HEK293 (cell line): ENCODE data around the gene POLN.

Experiments
- CTCF ChIP-seq: fragments of 450-650 bp; formaldehyde crosslinking; IDR thresholded peaks from 2 replicates; pipeline ENCODE4 v1.5.1; 2016; ENCODE audit warnings: missing biosample characterization, missing genetic modification characterization
- FEZF1 ChIP-seq: fragments of 450-650 bp; formaldehyde crosslinking; IDR thresholded peaks from 2 replicates; pipeline ENCODE4 v1.5.1; 2016; ENCODE audit warnings: missing biosample characterization, missing genetic modification characterization
- HOXC10 ChIP-seq: sonication (generic); formaldehyde crosslinking; IDR thresholded peaks from 2 replicates; pipeline ENCODE4 v1.8.1; 2023; ENCODE audit warnings: mild to moderate bottlenecking, missing genetic modification reagents
- KLF10 ChIP-seq: fragments of 450-650 bp; IDR thresholded peaks from 2 replicates; pipeline ENCODE4 v1.5.1; 2018; ENCODE audit warnings: missing biosample characterization, mild to moderate bottlenecking, missing genetic modification characterization
- OVOL3 ChIP-seq: fragments of 450-650 bp; formaldehyde crosslinking; IDR thresholded peaks from 2 replicates; pipeline ENCODE4 v1.5.1; 2016; ENCODE audit warnings: missing biosample characterization, missing genetic modification characterization
- TRIM28 ChIP-seq: IDR thresholded peaks from 2 replicates; pipeline ENCODE4 v1.6.1; 2011; ENCODE audit warnings: low read length, control low read depth, borderline replicate concordance
- ZEB2 ChIP-seq: fragments of 450-650 bp; formaldehyde crosslinking; IDR thresholded peaks from 2 replicates; pipeline ENCODE4 v1.5.1; 2016; ENCODE audit warnings: missing biosample characterization, missing genetic modification characterization
- ZFP37 ChIP-seq: fragments of 450-650 bp; formaldehyde crosslinking; IDR thresholded peaks from 2 replicates; pipeline ENCODE4 v1.5.1; 2016; ENCODE audit warnings: missing biosample characterization, missing genetic modification characterization
- ZNF138 ChIP-seq: fragments of 450-650 bp; formaldehyde crosslinking; IDR thresholded peaks from 2 replicates; pipeline ENCODE4 v1.5.1; 2016; ENCODE audit warnings: missing biosample characterization, missing genetic modification characterization, borderline replicate concordance
- ZNF140 ChIP-seq: fragments of 450-650 bp; formaldehyde crosslinking; IDR thresholded peaks from 2 replicates; pipeline ENCODE4 v1.5.1; 2016; ENCODE audit warnings: missing biosample characterization, missing genetic modification characterization
- ZNF292 ChIP-seq: fragments of 450-650 bp; formaldehyde crosslinking; IDR thresholded peaks from 2 replicates; pipeline ENCODE4 v1.5.1; 2016; ENCODE audit warnings: low read depth, missing biosample characterization, missing genetic modification characterization, borderline replicate concordance
- ZNF510 ChIP-seq: fragments of 450-650 bp; formaldehyde crosslinking; IDR thresholded peaks from 2 replicates; pipeline ENCODE4 v1.5.1; 2018; ENCODE audit warnings: mild to moderate bottlenecking, missing genetic modification characterization, missing biosample characterization; ENCODE audit not compliant: insufficient replicate concordance
- ZNF621 ChIP-seq: fragments of 450-650 bp; formaldehyde crosslinking; IDR thresholded peaks from 2 replicates; pipeline ENCODE4 v1.5.1; 2017; ENCODE audit warnings: missing biosample characterization, missing genetic modification characterization
- ZNF677 ChIP-seq: fragments of 450-650 bp; IDR thresholded peaks from 2 replicates; pipeline ENCODE4 v1.5.0; 2018; ENCODE audit warnings: missing biosample characterization, mild to moderate bottlenecking, missing genetic modification characterization, moderate library complexity

- TF ChIP-seq TRIM28 (no peak), ZNF138 (no peak), ZFP37 (tag by site-specific recombination) (no peak), ZNF677 (tag by site-specific recombination) (no peak), CTCF (tag by site-specific recombination) (no peak), ZNF621 (tag by site-specific recombination) (no peak), ZNF510 (no peak), ZNF140 (no peak), ZEB2 (tag by site-specific recombination) (no peak), ZNF292 (tag by site-specific recombination) (no peak), OVOL3 (tag by site-specific recombination) (no peak), KLF10 (tag by site-specific recombination) (no peak), HOXC10 (no peak), FEZF1 (tag by site-specific recombination) (no peak)
These were observed 38.8 kb upstream of the POLN start for GRCh38 chr4:2280531-2281300.
